A673 (cell line): ENCODE measurements around the gene SUPT3H. TPM values are rescaled to one million over a fixed set of nuclear protein-coding genes. Genes with fewer than 3 reads are reported as not detected.

Experiments
- BruUV-seq: library from RNA; stranded (reverse); fragments of 400-500 nt; replicated peaks from 2 replicates; lab custom pipeline; 2021; lab: Mats Ljungman, UMichigan
- CTCF ChIA-PET: fragments of 300-600 bp; sonication (Branson Sonifier 250); formaldehyde crosslinking; loops from one replicate; lab custom pipeline; 2022; ENCODE audit warnings: antibody characterized with exemption; lab: Charles Lee
- POLR2A ChIA-PET: fragments of 300-600 bp; sonication (Branson Sonifier 250); formaldehyde crosslinking; loops from one replicate; lab custom pipeline; 2022; ENCODE audit warnings: antibody characterized with exemption; ENCODE audit not compliant: low non-redundant PET; lab: Charles Lee
- DNase-seq: peaks from one replicate; pipeline ENCODE4 v3.0.0-alpha.2; 2015; ENCODE audit warnings: low spot score
- H3K27ac ChIP-seq: fragments of 200-600 bp; sonication (generic); 2 replicates; pipeline ENCODE4 v1.5.1; 2016; ENCODE audit warnings: mixed run types, low read depth, mild to moderate bottlenecking, mixed read lengths, antibody characterized with exemption, low read length; ENCODE audit not compliant: poor library complexity, severe bottlenecking
- H3K27me3 ChIP-seq: fragments of 200-600 bp; sonication (generic); replicated peaks from 2 replicates; pipeline ENCODE4 v1.6.1; 2017; ENCODE audit warnings: mixed run types, low read depth, mild to moderate bottlenecking, mixed read lengths, antibody characterized with exemption, low read length; ENCODE audit not compliant: insufficient read depth, poor library complexity
- H3K36me3 ChIP-seq: fragments of 200-600 bp; sonication (generic); 2 replicates; pipeline ENCODE4 v1.6.1; 2016; ENCODE audit warnings: mixed run types, mild to moderate bottlenecking, mixed read lengths, antibody characterized with exemption, low read length; ENCODE audit not compliant: insufficient read depth, poor library complexity, severe bottlenecking
- H3K4me1 ChIP-seq: fragments of 200-600 bp; sonication (generic); 2 replicates; pipeline ENCODE4 v1.6.1; 2017; ENCODE audit warnings: mixed run types, mild to moderate bottlenecking, mixed read lengths, antibody characterized with exemption, low read length; ENCODE audit not compliant: insufficient read depth, poor library complexity, severe bottlenecking
- H3K4me3 ChIP-seq: fragments of 200-600 bp; sonication (generic); 2 replicates; pipeline ENCODE4 v1.5.1; 2016; ENCODE audit warnings: low read depth, mixed run types, mild to moderate bottlenecking, mixed read lengths, low read length; ENCODE audit not compliant: poor library complexity, severe bottlenecking
- H3K9me3 ChIP-seq: fragments of 200-600 bp; sonication (generic); 2 replicates; pipeline ENCODE4 v1.6.1; 2016; ENCODE audit warnings: mixed run types, low read depth, mild to moderate bottlenecking, mixed read lengths, antibody characterized with exemption, low read length; ENCODE audit not compliant: poor library complexity, severe bottlenecking
- EZH2 ChIP-seq: fragments of 200-600 bp; sonication (generic); IDR thresholded peaks from 2 replicates; pipeline ENCODE4 v1.6.1; 2017; ENCODE audit warnings: borderline replicate concordance, low read depth, mild to moderate bottlenecking, mixed read lengths, antibody characterized with exemption, low read length; ENCODE audit not compliant: poor library complexity, severe bottlenecking
- intact Hi-C: fragments of 100-400 bp; cut with micrococcal nuclease; formaldehyde crosslinking; loops from one replicate; pipeline ENCODE4 v1.10.0; 2022; ENCODE audit not compliant: unreplicated experiment
- total RNA-seq: library from RNA; stranded (reverse); gene quantifications from 2 replicates; pipeline ENCODE4 v1.2.3, GENCODE V29; 2021
- TF ChIP-seq, protein P1 (sequence below): fragments of 300-800, 200-600 bp; sonication (generic); conservative IDR thresholded peaks from 2 replicates; pipeline ENCODE4 v1.5.1; 2017; ENCODE audit warnings: low read depth, mild to moderate bottlenecking, antibody characterized with exemption, low read length, moderate library complexity, mixed read lengths

The SUPT3H gene
- total RNA-seq, 1 experiment from 2014 or later = 10.8 TPM

DNA sequence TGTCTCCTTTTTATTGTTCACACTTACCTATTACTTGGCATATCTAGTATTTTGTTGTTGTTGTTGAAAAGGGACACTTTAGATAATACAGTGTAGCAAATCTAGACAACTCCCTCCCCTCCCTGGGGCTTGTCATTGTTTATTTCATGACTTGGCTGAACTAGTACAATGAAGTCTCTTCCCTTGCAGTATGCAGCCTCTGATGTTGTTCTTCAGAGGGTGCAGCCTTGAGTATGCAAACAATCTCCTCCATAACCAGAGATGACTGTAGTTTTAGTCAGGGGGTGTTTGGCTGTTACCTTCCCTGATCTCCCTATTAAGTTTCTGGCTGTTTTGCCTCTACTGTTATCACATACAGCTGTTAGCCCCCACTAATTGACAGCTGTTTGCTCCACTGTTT is 365.0 kb downstream of the SUPT3H start:
- no peaks in the 10 kb centered on the region for H3K27me3 ChIP-seq
- TF ChIP-seq EZH2 = no peak
- TF ChIP-seq, protein P1, sequence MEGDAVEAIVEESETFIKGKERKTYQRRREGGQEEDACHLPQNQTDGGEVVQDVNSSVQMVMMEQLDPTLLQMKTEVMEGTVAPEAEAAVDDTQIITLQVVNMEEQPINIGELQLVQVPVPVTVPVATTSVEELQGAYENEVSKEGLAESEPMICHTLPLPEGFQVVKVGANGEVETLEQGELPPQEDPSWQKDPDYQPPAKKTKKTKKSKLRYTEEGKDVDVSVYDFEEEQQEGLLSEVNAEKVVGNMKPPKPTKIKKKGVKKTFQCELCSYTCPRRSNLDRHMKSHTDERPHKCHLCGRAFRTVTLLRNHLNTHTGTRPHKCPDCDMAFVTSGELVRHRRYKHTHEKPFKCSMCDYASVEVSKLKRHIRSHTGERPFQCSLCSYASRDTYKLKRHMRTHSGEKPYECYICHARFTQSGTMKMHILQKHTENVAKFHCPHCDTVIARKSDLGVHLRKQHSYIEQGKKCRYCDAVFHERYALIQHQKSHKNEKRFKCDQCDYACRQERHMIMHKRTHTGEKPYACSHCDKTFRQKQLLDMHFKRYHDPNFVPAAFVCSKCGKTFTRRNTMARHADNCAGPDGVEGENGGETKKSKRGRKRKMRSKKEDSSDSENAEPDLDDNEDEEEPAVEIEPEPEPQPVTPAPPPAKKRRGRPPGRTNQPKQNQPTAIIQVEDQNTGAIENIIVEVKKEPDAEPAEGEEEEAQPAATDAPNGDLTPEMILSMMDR = no peak
- H3K4me1 ChIP-seq = no peaks in the 10 kb centered on the region
- H3K27ac ChIP-seq = no peak overlapping the region
- BruUV-seq = no TSS peak
- H3K36me3 ChIP-seq = no peaks in the 10 kb centered on the region
- ChIA-PET POLR2A (no interaction called here), CTCF (no interaction called here)
- H3K4me3 ChIP-seq = no peak overlapping the region
- no peaks in the 10 kb centered on the region for H3K9me3 ChIP-seq
- no peak for DNase-seq
- intact Hi-C loops = no loop called here

DNA sequence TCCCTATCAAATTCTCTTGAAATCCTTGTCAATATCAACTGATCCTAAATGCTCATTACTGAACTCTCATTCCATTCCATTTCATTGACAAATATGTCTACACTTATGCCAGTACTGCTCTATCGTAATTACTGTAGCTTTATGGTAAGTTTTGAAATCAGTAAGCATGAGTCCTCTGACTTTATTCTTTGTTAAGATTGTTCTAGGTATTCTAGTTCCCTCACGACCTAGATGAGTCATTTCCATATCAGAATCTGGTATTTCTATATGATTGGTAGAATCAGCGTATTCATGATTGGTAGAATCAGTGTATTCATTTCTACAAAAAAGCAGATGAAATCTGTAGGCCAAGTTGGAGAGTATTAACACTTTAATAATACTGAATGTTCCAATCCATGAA is 368.2 kb downstream of the SUPT3H start:
- intact Hi-C loops = no loop called here
- no peak for DNase-seq
- Histone ChIP-seq H3K4me3 (no peak overlapping the region), H3K36me3 (no peaks in the 10 kb centered on the region), H3K27ac (no peak overlapping the region), H3K9me3 (no peaks in the 10 kb centered on the region), H3K4me1 (no peaks in the 10 kb centered on the region), H3K27me3 (no peaks in the 10 kb centered on the region)
- BruUV-seq = no TSS peak
- TF ChIP-seq, protein P1 = no peak
- POLR2A ChIA-PET = no interaction called here
- CTCF ChIA-PET = no interaction called here

DNA sequence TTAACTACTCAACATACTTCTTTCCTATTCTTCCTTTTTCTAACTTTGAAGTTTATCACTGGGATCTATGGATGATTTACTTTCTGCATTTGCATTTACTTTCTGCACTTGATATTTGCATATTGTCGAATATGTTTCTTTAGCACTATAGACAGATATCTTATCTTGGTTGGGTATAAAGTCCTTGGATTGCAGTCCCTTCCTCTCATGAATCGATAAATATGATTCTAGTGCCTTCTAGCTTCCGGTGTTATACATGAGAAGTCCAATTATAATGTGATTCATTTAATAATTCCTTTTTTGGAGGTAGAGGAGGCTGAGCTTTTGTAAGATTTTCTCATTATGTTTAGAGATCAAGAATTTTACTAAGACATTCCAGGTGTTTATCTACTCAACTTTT is 370.8 kb downstream of the SUPT3H start:
- CTCF ChIA-PET = no interaction called here

More for the DNA sequence above, 370.8 kb downstream of the SUPT3H start:
- no peak overlapping the region for H3K27ac ChIP-seq
- no peak for DNase-seq
- POLR2A ChIA-PET = no interaction called here
- H3K4me1 ChIP-seq = no peaks in the 10 kb centered on the region
- no peak overlapping the region for H3K4me3 ChIP-seq
- no peaks in the 10 kb centered on the region for H3K9me3 ChIP-seq
- no TSS peak for BruUV-seq
- intact Hi-C loops = no loop called here
- TF ChIP-seq EZH2 = no peak
- TF ChIP-seq, protein P1 = no peak
- H3K36me3 ChIP-seq = no peaks in the 10 kb centered on the region
- no peaks in the 10 kb centered on the region for H3K27me3 ChIP-seq
